G401 (cell line): ENCODE results near the gene TRAF3. TPM values are rescaled to one million over a fixed set of nuclear protein-coding genes. Genes with fewer than 3 reads are reported as not detected.

Source experiments
- DNase-seq: peaks from one replicate; pipeline ENCODE4 v3.0.0-alpha.2; 2015; ENCODE audit warnings: low spot score
- in situ Hi-C: cut with HindIII; loops from 2 replicates; pipeline ENCODE4 v1.10.0; 2016; ENCODE audit warnings: low sequenced_read_pairs, mixed read lengths
- total RNA-seq: library from RNA; depleted of rRNA; stranded (reverse); fragments of >200 nt; shearing (Covaris generic); gene quantifications from 2 replicates; pipeline ENCODE4 v1.2.3, GENCODE V29; 2014

Gene TRAF3
- total RNA-seq, 1 experiment from 2014 or later: 45.5 TPM

DNA sequence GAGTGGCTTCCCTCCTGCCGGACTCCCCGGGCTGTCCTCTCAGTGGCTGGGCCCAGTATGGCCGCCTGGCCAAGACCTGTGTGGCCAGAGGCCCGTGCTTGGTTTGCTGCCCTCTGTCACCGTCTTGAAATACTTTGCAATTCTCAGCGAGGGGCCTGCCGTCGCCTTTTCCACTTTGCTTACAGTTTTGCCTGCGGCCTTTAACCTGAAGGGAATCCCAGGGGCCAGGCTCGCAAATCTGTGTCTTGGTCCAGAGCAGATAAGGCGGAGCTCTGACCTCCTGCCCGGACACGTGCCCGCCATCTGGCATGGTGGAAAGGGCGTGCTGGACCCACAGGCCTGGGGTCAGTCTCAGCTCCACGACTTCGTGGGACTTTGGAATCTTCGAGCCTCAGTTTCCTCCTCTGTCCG lies 134.3 kb downstream of the TRAF3 start:
- in situ Hi-C loops: no loop called here
- DNase-seq: no peak

DNA sequence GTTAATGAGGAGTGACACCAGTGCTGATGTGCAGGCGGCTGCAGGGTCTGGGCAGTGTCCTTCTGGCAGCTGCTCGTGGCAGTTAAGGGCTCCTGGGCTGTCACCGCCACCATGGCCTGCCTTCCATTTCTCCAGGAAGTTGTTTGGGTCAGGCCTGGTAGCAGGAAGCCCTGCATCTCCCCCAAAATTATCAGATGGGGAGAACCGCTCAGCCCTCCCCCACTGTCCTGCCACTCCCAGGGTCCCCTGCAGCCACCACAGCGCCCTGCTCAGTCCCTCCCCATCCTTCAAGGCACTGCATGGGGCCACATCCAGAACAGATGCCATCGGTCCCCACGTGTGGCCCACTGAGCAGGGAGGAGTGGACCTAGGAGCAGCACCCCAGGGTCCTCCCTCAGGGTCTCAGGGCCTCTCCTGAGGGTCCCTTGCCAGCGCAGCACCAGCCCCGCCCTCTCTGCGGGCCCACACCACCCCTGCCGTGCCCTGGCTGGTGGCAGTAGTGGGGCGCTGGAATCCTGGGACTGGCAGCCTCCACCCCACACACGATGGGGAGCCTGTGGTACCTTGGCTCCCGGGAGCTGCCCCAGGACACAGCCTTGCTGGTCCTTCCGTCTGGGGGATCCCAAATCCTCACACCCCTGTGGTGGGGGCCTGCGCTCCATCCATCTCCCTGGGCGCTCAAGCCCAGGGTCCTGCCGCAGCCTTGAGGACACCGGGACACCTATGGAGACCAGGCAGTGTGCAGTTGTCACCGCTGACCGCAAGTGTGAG lies 134.9 kb downstream of the TRAF3 start:
- in situ Hi-C loops: no loop called here

DNA sequence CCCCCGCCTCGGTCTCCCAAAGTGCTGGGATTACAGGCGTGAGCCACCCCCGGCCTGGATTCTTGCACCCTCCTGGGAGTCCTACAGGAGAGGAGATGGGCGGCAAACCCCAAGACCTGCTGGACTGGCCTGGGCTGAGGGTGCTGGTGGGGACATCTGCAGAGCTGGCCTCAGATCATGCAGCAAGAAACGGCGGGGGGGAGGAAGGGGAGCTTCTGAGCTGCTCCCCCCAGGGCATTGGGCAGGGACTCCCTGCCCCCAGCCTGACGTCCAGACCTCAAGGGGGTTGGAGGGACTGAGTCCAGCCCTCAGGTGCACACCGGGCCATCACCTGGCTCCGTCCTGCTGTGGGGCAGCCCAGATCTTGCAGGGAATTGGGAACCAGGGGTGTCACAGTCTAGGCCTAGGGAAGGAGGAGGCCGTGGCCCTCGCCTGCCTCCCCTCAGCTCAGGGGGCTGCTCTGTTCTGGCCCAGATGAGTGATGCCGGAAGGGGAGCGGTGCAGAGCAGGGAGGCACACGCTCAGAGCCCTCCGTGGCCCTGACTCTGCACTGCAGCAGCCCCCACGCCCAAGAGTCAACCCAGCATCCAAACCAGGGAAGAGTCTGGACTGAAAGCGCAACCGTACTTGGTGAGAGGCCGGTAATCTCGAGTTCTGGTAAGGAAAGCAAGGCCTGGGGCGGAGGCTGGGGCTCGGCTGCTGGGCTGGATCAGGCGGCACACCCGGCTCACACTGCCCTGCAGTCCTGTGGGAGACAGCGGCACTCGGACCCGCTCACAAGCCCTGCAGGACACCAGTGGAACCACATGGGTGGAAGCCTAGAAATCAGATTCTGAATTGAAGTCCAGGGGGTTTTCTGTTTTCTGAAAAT lies 136.3 kb downstream of the TRAF3 start:
- DNase-seq: no peak
- in situ Hi-C loops: no loop called here

More for the DNA sequence above, 134.9 kb downstream of the TRAF3 start:
- DNase-seq: no peak

DNA sequence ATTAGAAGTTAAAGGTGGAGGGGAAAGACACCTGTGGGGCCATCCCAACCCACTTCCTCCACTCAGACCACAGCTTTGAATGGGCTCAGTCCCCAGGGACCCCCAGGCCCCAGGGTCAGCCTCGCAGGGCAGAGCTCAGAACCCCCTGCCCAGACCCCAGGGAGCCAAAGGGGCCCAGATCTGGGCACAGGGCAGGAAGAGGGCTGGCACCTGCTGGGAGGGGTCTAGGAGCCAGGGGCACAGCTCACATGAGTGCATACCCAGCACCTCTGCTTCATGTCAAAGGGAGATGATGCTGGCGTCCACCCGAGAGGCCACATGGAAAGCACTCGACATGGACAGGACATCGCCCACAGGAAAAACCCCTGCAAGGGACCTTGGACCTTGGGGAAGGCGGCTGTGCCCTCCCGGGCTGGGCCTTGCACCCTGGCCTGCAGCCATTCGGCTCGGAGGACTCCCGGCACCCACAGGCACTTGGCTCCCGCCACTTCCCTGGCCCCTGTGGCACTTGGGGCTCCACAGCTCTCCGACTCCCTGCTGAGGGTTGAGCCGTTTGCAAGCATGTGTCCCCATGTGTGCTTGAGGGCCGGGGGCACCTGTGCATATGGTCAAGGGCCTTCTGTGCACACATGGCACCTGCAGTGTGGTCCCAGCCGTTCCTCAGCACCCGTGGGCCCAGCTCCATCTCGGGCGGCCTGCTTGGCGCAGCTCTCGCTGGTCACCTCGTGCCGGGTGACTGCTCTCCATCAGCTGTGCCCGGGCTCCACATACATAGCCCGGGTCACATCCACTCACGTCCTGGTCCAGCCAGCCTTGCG lies 137.4 kb downstream of the TRAF3 start:
- in situ Hi-C loops: no loop called here
- no peak for DNase-seq

DNA sequence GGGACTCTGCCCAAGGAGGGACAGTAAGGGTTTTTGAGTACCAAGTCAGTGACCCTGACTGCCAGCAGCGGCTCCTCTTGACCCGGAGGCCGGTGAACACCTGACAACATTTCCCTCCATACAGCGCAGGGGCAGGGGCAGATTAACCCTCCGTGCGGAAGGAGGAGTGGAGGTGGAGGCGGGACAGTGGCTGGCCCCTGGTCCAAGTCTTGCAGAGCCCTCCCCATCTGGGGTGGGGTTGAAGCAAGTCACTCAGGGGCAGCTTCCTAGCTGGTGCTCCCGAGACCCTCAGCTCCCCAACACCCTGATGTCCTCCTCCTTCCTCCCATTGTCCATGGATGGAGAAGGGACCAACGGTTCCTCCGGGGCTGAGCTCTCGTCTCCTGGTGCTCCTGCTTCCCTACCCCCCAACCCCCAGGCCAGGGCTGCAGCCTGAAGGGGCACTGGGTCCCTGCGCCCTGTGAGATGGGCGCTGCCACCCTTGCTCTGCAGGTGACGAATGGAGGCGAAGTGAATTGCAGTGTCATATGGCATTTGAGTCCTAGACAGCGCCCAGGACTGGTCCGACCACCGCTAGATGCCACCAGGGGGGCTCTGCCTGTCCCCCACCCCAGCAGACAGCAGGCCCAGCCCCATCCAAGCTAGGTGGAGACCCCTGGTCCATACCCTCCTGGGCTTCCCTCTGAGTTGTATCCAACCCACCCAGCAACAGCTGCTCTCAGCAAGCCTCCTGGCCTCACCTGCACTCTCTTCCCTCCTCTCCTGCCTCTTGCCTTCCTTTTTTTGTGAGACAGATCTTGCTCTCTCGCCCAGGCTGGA lies 138.3 kb downstream of the TRAF3 start:
- DNase-seq: no peak
- in situ Hi-C loops: no loop called here

DNA sequence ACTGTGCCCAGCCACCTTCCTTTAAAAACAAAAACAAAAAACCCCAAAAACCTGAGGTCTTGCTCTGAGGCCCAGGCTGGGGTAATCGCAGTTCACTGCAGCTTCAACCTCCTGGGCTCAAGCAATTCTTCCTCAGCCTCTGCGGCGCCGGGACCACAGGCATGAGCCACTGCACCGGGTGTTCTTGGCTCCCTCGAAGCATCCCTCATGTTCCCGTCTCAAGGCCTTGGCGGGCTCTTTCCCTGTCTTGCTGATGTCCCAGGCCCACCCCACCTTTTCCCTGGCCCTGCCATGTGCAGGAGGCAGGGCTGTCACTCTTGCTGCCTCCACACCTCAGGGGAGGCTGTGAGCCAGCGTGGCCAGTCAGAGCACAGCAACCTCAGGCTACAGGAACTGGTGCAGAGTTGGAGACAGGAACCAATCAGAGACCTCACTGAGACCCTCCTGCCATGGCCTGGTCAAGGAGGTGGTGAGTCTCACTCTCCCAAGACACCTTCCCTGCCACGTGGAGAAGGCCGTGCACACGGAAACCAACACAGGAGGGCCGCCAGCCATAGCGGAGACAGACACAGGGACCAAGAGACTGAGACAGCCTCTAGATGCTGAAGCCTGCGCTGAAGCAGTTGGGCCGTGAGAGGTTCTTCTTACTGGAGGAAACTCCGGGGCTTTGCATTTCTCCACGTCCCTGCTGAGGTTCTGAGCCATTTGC lies 139.3 kb downstream of the TRAF3 start:
- in situ Hi-C loops: no loop called here
- no peak for DNase-seq

DNA sequence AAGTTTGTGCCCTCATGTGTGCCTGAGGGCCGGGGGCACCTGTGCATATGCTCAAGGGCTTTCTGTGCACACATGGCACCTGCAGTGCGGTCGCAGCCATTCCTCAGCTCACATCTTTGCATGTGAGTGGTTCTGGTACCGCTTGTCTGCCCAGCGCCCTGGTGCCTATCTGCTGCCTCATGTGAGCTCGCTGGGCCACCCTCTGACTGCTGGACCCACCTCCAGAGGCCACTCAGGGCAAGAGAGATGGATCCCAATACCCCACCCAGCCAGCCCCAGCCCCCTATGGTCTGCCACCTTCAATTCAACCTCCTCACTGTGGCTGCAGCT lies 139.8 kb downstream of the TRAF3 start:
- no peak for DNase-seq
- in situ Hi-C loops: no loop called here

DNA sequence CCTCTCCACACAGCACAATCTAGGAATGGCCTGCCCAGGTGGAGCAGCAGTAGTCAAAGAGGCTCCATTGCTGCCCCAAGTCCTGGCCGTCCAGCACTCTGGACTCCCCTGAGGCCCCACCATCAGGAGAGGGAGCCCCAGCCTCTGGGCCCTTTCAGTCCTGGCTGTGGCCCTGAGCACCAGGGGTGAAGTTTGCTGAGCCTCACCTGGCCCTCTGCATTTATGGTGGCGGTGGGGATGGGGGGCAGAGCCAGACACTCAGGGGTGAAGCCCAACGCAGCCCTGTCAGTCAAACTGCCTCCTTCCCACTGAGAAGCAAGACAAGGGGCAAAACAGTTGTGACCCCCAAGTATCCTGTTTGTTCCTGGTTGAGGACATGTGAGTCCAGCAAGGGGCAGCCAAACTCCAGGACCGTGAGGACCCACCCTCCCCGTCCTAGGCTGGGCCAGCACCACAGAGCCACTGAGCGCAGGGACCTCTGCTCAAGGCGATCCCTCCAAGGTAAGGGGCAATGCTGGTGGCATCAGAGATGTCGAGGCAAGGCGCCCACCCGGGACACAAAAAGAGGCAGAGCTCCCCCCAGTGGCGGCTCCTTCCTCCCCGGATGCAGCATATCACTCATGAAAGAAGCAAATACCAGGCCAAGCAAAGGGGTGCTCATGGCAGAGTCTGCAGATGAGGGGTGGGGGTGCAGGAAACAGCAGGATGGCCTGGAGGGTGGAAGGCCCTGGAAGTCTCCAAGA lies 140.4 kb downstream of the TRAF3 start:
- DNase-seq: peak; percentile 57
- in situ Hi-C loops: no loop called here

DNA sequence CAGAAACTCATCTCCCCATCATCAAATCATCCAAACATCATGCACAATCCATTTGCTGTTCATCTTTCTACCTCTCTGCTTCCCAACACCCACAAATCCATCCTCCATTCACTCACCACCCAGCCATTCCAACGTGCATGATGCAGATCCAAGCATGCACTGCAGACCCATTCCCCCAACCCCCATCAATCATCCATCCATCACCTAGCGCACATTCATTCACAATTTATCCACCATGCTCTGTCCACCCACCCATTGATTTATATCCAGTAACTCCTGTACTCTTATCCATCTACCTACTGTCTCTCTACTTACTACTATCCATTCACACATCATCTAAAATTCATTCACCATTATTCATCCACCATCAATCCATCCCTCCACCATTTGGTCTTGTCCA lies 141.2 kb downstream of the TRAF3 start:
- in situ Hi-C loops: no loop called here
- no peak for DNase-seq

DNA sequence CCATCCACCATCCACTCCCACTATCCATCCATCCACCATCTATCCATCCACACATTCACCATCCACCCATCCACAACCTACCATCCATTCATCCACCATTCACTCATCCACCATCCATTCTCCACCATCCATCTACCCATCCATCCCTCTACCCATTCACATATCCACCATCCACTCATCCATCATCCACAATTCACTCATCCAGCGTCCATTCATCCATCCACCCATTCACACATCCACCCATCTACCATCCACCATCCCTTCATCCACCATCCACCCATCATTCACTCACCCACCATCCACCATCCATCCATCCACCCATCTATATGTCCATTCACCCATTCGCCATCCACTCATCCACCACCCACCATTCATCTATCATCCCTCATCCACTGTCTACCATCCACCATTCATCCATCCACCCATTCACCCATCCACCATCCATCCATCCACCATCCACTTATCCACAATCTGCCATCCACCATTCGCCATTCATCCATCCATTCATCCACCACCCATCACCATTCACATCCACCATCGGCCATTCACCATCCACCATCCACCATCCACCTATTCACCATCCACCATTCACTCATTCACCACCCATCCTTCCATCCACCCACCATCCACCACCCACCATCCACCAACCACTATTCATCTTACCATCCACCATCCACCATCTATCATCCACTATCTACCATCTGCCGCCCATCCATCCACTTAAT lies 143.2 kb downstream of the TRAF3 start:
- in situ Hi-C loops: no loop called here
- no peak for DNase-seq

DNA sequence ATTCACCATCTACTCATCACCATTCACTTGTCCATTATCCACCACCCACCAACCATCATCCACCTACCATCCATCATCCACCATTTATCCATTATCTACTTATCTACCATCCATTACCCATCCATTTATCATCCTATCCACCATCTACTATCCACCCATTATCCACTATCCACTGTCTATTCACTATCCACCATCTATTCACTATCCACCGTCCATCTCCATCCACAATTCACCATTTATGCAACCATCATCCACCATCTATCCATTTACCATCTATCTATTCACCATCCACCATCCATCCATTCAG lies 143.7 kb downstream of the TRAF3 start:
- in situ Hi-C loops: no loop called here
- no peak for DNase-seq

DNA sequence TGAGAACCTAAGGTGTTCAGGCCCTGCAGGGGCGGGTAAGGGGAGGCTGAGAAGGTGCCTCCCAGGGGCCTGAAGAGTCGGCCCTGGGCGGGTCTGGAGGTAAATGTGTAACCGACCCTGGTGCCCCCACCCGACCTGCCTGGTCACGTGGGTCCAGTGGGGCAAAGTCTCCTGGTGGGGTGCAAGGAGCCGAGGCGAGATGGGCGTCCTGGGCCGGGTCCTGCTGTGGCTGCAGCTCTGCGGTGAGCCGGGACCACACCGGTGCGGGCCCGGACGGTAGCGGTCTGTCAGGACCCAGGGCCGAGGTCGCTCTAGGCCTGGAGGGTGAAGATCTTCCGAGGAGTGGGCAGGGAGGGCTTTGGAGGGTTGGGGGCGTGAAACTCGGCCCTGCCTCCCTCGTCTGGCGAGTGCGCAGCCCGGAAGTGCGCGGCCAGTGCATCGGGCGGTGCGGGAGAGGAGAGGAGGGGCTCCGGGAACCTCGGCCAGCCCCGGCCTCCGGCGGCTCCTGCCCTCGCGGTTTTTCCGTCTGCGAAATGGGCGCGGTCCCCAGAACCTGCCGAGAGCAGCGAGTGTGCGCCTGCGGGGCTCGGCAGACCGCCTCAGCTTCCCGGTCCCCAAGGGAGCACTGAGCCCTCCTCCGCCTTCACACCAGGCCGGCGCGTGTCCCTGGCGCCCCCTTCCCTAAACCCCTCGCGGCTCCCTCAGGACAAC lies 145.4 kb downstream of the TRAF3 start, which contains the start of gene AMN:
Gene AMN (plus strand): TSS at position 174 of the 711 bp plus-strand sequence. CDS start 26 bp downstream, at position 200.
- in situ Hi-C loops: no loop called here
- DNase-seq: no peak

DNA sequence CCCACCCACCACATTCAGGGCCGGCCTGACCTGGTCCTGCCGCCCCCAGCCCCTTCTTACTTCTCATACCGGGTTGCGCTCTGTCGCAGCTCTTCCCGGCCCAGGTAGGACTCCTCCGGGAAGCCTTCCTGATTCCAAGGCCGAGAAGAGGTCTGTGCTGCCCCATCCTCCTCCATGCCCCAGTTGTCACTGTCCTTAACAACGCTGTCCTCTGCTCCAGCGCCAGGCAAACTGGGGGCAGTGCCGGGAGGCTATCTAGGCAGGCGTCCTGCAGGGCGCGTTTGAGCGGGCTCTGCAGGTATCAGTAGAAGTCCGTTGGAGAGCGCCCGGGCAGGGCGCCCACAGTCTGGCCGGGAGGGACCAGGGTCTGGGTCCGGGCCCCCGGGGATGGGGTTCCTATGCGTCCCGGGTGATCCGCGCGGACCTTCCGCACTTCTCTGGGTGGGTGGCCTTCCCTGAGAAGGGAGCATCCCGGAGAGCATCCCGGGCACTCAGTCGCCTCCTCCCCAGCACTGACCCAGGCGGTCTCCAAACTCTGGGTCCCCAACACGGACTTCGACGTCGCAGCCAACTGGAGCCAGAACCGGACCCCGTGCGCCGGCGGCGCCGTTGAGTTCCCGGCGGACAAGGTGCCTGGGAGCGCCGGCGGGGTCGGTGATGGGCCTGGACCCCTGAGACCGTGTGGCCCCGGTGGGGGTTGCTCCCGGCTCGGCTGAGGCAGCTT lies 146.1 kb downstream of the TRAF3 start:
- in situ Hi-C loops: no loop called here
- no peak for DNase-seq

DNA sequence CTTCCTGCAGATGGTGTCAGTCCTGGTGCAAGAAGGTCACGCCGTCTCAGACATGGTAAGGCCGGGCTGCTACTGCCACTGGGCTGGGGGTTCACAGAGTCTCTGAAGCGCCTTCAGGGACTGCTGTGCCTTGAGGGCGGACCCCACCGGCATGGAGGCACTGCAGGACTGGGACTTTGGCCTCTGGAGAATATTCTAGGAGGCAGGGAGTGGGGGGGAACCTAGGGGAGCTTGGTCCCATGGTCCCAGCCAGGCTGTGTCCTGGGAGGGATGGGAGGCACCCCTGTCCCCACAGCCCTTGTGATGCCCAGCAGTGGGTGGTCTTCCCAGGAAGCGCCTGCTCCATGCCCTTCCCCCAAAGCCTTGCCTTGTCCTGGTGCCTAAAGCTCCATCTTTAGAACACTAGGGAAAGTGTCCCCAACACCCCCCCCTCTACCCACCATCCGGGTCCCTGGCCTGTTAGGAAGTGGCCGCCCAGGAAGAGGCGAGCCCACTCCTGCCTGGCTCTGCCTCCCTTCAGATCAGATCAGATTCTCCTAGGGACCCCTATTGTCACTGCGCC lies 146.8 kb downstream of the TRAF3 start:
- in situ Hi-C loops: no loop called here
- DNase-seq: no peak

DNA sequence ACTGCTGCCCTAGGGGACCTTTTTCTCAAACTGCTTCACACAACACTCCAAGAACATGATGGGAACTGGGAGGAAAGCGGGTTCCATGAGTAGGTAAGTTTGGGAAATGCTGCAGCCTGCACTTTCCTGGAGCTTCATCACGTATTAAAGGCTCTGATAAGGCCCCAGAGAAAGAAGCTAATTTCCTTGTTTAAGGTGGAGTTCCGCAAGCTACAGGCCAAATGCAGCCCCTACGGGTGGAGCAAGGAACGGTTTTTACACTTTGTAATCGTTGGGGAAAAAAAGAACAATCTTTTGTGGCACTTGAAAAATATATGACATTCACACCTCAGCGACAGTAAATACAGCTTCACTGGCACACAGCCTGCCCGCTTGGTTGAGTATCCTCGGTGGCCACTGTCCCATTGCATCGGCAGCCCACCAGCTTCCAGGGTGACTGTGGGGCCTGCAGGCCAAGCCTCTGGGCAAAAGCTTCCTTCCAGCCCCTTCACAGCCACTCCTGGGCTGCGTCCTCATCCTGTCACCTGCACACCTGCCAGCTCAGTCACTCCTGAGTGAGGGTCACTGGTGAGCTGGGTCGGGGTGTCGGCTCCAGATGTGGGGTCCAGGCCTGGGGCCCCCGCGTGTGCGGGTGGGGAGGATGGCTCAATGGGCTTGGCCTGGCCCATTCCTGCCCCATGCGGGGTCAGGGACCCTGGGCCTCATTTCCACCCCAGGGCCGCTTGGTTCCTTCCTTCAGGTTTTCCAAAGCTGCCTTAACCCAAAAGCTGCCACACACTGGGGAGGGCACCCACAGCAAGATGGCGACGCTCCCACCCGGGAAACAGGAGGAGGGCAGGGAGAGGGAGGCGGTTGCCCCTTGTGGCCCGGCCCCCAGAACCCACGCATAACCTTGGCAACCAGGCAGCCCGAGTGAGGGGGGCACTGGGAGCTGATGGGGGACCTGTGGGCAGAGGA lies 147.7 kb downstream of the TRAF3 start:
- DNase-seq: no peak
- in situ Hi-C loops: no loop called here
